ENCODE data around the gene MXRA8. TPM values are rescaled to one million over a fixed set of nuclear protein-coding genes. Genes with fewer than 3 reads are reported as not detected.
"Not testable (repeated sequence)": the region's sequence is repeated elsewhere in the genome, so short reads cannot be mapped to it uniquely, and the experiment has no call there.

MXRA8 gene
- total RNA-seq, 1 donor = 735 TPM

GRCh38 chr1:1317420-1317819 lies 40.9 kb downstream of the MXRA8 start:
- DNase-seq (ENCODE audit: insufficient read length, low spot score, missing footprints) = no peak
- Histone ChIP-seq H2AFZ (ENCODE audit: low read length) (no peak overlapping the region), H3K36me3 (ENCODE audit: insufficient read depth, low read length) (peaks cover 47% of the 10 kb centered on the region), H3K9me3 (ENCODE audit: low read depth, low read length) (no peaks in the 10 kb centered on the region), H3K27me3 (ENCODE audit: insufficient read depth, low read length) (no peaks in the 10 kb centered on the region), H4K20me1 (ENCODE audit: insufficient read depth, low read length) (peaks cover 42% of the 10 kb centered on the region), H3K4me2 (ENCODE audit: insufficient read depth, low read length) (no peak overlapping the region), H3K27ac (ENCODE audit: low read depth, low read length) (peak overlapping the region; percentile 78), H3K4me3 (ENCODE audit: insufficient read depth, low read length) (no peak overlapping the region), H3K4me1 (ENCODE audit: insufficient read depth, low read length) (peaks cover 10% of the 10 kb centered on the region), H3K79me2 (ENCODE audit: insufficient read depth, low read length) (peaks cover 67% of the 10 kb centered on the region)
- TF ChIP-seq CTCF (IDR thresholded peaks at IDR 0.05; ENCODE audit: extremely low read depth, low read depth, low read length) = no peak

GRCh38 chr1:1316199-1316598 lies 42.2 kb downstream of the MXRA8 start:
- Histone ChIP-seq H3K79me2 (ENCODE audit: insufficient read depth, low read length) (peaks cover 56% of the 10 kb centered on the region), H3K36me3 (ENCODE audit: insufficient read depth, low read length) (peaks cover 53% of the 10 kb centered on the region), H3K4me1 (ENCODE audit: insufficient read depth, low read length) (peaks cover 10% of the 10 kb centered on the region), H4K20me1 (ENCODE audit: insufficient read depth, low read length) (peaks cover 37% of the 10 kb centered on the region)
- not testable (repeated sequence) for DNase-seq (ENCODE audit: insufficient read length, low spot score, missing footprints); H3K27ac ChIP-seq (ENCODE audit: low read depth, low read length); H2AFZ ChIP-seq (ENCODE audit: low read length); H3K27me3 ChIP-seq (ENCODE audit: insufficient read depth, low read length); H3K4me2 ChIP-seq (ENCODE audit: insufficient read depth, low read length); H3K9me3 ChIP-seq (ENCODE audit: low read depth, low read length); H3K4me3 ChIP-seq (ENCODE audit: insufficient read depth, low read length)

GRCh38 chr1:1315435-1315954 lies 42.9 kb downstream of the MXRA8 start:
- peaks cover 33% of the 10 kb centered on the region for H4K20me1 ChIP-seq (ENCODE audit: insufficient read depth, low read length)
- no peak for TF ChIP-seq CTCF (IDR thresholded peaks at IDR 0.05; ENCODE audit: extremely low read depth, low read depth, low read length)
- DNase-seq (ENCODE audit: insufficient read length, low spot score, missing footprints) = no peak
- no peak overlapping the region for H3K4me2 ChIP-seq (ENCODE audit: insufficient read depth, low read length)
- no peaks in the 10 kb centered on the region for H3K27me3 ChIP-seq (ENCODE audit: insufficient read depth, low read length)
- H3K27ac ChIP-seq (ENCODE audit: low read depth, low read length) = no peak overlapping the region
- H3K79me2 ChIP-seq (ENCODE audit: insufficient read depth, low read length) = peaks cover 49% of the 10 kb centered on the region
- no peaks in the 10 kb centered on the region for H3K9me3 ChIP-seq (ENCODE audit: low read depth, low read length)
- H3K36me3 ChIP-seq (ENCODE audit: insufficient read depth, low read length) = peaks cover 60% of the 10 kb centered on the region
- H2AFZ ChIP-seq (ENCODE audit: low read length) = no peak overlapping the region
- no peak overlapping the region for H3K4me3 ChIP-seq (ENCODE audit: insufficient read depth, low read length)
- peaks cover 10% of the 10 kb centered on the region for H3K4me1 ChIP-seq (ENCODE audit: insufficient read depth, low read length)

- Histone ChIP-seq H3K27me3 (ENCODE audit: insufficient read depth, low read length) (no peaks in the 10 kb centered on the region), H4K20me1 (ENCODE audit: insufficient read depth, low read length) (peaks cover 32% of the 10 kb centered on the region), H3K79me2 (ENCODE audit: insufficient read depth, low read length) (peaks cover 49% of the 10 kb centered on the region), H3K36me3 (ENCODE audit: insufficient read depth, low read length) (peaks cover 59% of the 10 kb centered on the region), H3K9me3 (ENCODE audit: low read depth, low read length) (no peaks in the 10 kb centered on the region), H2AFZ (ENCODE audit: low read length) (no peak overlapping the region), H3K4me2 (ENCODE audit: insufficient read depth, low read length) (no peak overlapping the region), H3K4me1 (ENCODE audit: insufficient read depth, low read length) (peaks cover 10% of the 10 kb centered on the region), H3K4me3 (ENCODE audit: insufficient read depth, low read length) (no peak overlapping the region), H3K27ac (ENCODE audit: low read depth, low read length) (no peak overlapping the region)
- DNase-seq (ENCODE audit: insufficient read length, low spot score, missing footprints) = no peak
- no peak for TF ChIP-seq CTCF (IDR thresholded peaks at IDR 0.05; ENCODE audit: extremely low read depth, low read depth, low read length)
These were observed 43.5 kb downstream of the MXRA8 start for GRCh38 chr1:1314678-1315335.

Data from osteoblast (primary cell).